ENCODE measurements around the gene C2orf66.

DNA sequence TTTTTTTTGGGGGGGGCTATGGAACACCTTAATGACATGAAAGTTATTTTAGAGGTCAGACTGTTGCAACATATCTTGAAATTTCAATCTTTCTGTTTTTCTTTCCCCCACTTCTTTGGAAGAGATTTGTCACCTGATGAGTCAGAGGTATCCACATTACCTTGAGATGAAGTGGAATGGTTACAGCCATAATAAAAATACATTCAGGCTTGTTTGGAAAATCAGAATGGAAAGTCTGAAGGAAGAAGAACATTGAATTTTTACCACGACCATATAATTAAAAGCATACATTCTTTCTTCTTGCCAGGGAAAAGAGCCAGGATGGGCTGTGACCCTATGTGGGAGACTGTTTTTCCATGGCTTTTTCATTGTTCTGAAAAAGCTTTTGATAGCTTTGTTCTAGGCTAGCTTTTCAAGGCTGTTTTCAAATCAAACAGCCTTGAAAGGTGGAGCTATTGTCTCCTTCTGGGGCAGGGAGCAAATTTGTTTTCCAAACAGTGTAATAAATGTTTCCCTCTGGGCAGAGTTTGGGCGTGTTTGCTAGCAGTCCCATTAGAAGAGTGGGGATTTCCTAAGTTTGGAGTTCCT is 7.4 kb downstream of the C2orf66 start:
- no peak for TF ChIP-seq POLR2A (IDR thresholded peaks at IDR 0.05)
- TF ChIP-seq, protein P1, sequence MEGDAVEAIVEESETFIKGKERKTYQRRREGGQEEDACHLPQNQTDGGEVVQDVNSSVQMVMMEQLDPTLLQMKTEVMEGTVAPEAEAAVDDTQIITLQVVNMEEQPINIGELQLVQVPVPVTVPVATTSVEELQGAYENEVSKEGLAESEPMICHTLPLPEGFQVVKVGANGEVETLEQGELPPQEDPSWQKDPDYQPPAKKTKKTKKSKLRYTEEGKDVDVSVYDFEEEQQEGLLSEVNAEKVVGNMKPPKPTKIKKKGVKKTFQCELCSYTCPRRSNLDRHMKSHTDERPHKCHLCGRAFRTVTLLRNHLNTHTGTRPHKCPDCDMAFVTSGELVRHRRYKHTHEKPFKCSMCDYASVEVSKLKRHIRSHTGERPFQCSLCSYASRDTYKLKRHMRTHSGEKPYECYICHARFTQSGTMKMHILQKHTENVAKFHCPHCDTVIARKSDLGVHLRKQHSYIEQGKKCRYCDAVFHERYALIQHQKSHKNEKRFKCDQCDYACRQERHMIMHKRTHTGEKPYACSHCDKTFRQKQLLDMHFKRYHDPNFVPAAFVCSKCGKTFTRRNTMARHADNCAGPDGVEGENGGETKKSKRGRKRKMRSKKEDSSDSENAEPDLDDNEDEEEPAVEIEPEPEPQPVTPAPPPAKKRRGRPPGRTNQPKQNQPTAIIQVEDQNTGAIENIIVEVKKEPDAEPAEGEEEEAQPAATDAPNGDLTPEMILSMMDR (IDR thresholded peaks at IDR 0.05) = no peak

Measured in body of pancreas (tissue), 4 donors.